ENCODE data around the gene GNA15. TPM values are rescaled to one million over a fixed set of nuclear protein-coding genes. Genes with fewer than 3 reads are reported as not detected.
A peak's percentile ranks its signal among the peaks of the same experiment; 100 is the strongest.
"Not testable (repeated sequence)": the region's sequence is repeated elsewhere in the genome, so short reads cannot be mapped to it uniquely, and the experiment has no call there.

GNA15 gene
- polyA plus RNA-seq = 1 to 10 TPM in 2 of 3 donors, under 1 TPM in 1; 0.86 to 8.5 (median 6.9) TPM

GRCh38 chr19:3135961-3136683 is at the start of gene GNA15:
TSS of gene GNA15 (plus strand) at chr19:3136033. CDS start at chr19:3136451, 418 bp downstream.
- WGBS, 3 donors = 49 to 64% (median 52%) methylated on average over 39 to 40 of the region's 40 CpGs
- H3K27ac ChIP-seq (ENCODE audit: low read depth, low read length) = no peak within 1 kb of the TSS

DNA sequence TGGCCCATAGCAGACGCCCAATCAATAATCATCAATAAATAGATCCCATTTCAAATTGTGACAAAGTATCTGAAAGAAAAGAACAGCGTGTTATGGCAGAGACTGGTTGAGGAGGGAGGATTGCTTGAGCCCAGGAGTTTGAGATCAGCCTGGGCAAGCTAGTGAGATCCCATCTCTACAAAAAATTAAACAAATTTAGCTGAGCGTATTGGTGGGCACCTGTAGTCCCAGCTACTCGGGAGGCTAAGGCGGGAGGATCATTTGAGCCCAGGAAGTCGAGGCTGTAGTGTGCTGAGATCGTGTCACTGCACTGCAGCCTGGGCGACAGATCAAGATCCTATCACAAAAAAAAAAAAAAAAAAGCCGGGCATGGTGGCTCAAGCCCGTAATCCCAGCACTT is 48.1 kb upstream of the GNA15 start:
- 84 to 91% (median 88%) methylated on average over 9 to 10 of the region's 10 CpGs for WGBS, 3 donors
- no peak overlapping the region for H3K27ac ChIP-seq (ENCODE audit: low read depth, low read length)

- WGBS, 3 donors = 69 to 89% (median 78%) methylated on average over 7 of the region's 7 CpGs
- H3K27ac ChIP-seq (ENCODE audit: low read depth, low read length) = not testable (repeated sequence)
Measured at GRCh38 chr19:3089299-3089855, 46.5 kb upstream of the GNA15 start.

- 2 to 3% (median 2%) methylated on average over 27 to 57 of the region's 57 CpGs for WGBS, 3 donors
- no peak overlapping the region for H3K27ac ChIP-seq (ENCODE audit: low read depth, low read length)
Measured at GRCh38 chr19:3094601-3095440, 41.0 kb upstream of the GNA15 start.

DNA sequence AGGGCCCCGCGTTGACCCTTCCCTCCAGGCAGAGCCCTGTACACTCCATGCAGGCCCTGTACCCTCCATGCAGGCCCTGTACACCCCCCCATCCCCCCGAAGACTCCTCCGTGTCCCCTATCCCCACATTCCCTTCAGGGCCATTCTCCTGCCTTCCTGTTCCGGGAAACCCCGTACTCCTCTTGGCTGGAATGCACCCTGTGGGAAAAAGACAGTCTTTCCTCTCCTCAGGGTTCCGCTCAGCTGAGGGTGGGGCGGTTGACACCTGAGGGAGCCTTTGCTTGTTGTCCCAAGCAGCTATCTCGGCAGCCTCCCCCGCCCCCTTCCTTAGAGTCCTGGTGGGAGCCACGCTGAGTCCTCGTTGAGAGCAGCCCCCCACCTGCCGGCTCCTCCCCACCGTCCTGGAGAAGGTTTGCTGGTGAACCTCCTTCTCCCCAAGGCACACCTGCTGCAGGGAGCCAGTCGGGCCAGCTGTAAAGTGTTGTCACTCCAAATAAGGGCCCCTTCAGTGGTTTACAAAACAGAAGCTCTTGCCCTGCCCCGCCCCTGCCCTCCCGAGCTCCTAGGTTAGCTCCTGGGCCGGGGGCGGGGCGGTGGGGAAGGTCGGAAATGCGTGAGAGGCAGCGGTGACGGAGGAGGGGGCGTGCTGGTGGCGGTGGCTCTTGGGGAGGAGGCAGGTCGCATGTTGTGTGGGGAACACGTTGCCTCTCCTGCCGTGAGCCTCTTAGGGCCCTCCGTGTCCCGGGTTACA is 40.2 kb upstream of the GNA15 start:
- WGBS, 3 donors = 3 to 10% (median 9%) methylated on average over 31 of the region's 31 CpGs
- no peak overlapping the region for H3K27ac ChIP-seq (ENCODE audit: low read depth, low read length)

DNA sequence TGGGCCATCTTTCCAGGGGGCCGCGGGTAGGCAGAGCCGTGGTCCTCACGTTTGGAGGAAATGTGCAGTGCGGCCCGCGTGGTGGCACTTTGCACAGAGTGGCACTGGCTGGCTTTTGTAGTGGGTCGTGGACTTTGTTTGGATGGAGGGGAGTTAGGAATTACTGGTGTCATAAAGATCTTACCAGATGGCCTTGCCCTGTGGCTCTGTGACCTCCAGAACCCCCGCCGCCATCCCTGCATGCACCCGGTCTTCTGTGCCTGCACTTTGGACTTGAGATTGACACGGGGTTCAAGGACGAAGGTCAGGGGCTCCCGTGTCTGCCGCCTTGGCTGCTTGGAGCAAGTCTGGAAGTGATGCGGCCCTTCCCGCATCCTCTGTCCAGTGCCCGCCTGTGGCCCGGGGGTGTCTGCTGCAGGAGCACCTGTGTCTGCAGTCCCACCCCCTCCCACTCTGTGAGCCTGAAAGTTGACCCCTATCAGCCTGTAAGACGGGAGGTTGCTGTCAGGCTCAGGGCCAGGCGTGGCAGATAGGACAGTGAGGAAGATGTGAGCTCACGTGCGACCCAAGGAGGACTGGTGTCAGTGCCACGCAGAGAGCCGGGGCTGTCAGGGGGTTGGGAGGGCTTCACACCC is 39.4 kb upstream of the GNA15 start:
- 26 to 49% (median 47%) methylated on average over 25 of the region's 25 CpGs for WGBS, 3 donors
- no peak overlapping the region for H3K27ac ChIP-seq (ENCODE audit: low read depth, low read length)

DNA sequence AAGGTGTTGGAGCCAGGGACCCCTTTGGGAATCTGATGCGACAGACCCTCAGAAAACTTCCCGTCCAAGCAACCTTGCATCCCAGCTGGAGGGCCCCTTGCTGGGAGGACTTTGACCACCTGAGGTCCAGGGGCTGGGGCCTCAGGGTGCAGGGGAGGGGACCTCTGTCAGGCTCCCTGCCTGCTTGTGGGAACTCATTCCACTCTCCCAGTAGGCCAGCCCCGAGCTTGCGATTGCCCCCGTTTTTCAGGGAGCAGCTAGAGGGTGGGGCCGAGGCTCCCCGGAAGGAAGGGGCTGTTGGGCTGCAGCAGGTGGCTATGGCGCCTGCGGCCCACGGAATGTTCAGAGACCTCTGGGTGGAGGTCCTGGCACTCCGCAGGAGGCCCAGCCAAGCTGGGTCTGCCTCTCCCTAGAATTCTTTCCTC is 38.9 kb upstream of the GNA15 start:
- H3K27ac ChIP-seq (ENCODE audit: low read depth, low read length) = no peak overlapping the region
- 25 to 62% (median 55%) methylated on average over 11 of the region's 11 CpGs for WGBS, 3 donors

DNA sequence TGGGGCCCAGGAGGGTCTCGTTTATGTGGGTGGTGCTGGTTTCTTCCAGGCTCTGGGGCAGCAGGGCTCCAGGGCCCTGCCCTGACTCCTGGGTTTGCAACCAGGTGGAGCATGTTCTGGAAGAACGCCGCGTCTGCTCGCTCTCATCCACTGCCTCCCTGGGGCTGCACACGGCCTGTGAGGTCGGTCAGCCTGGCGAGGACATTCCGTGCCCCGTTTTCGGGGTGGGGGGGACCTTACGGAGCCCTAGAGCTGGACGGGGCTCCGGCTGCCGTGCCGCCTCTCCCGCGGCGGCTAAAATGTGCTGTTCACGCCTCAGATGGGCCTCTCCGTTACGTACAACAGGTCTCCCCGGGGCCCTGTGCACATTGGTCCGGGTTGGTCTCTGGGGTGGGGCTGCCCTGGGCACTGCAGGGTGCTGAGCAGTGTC is 38.4 kb upstream of the GNA15 start:
- 31 to 63% (median 57%) methylated on average over 24 of the region's 24 CpGs for WGBS, 3 donors
- no peak overlapping the region for H3K27ac ChIP-seq (ENCODE audit: low read depth, low read length)

- no peak overlapping the region for H3K27ac ChIP-seq (ENCODE audit: low read depth, low read length)
- WGBS, 3 donors = 29 to 53% (median 52%) methylated on average over 18 of the region's 18 CpGs
Measured at GRCh38 chr19:3098141-3098514, 37.7 kb upstream of the GNA15 start.

GRCh38 chr19:3098515-3099346 is 37.1 kb upstream of the GNA15 start:
- 18 to 26% (median 21%) methylated on average over 40 of the region's 40 CpGs for WGBS, 3 donors
- H3K27ac ChIP-seq (ENCODE audit: low read depth, low read length) = peak overlapping the region; percentile 19

DNA sequence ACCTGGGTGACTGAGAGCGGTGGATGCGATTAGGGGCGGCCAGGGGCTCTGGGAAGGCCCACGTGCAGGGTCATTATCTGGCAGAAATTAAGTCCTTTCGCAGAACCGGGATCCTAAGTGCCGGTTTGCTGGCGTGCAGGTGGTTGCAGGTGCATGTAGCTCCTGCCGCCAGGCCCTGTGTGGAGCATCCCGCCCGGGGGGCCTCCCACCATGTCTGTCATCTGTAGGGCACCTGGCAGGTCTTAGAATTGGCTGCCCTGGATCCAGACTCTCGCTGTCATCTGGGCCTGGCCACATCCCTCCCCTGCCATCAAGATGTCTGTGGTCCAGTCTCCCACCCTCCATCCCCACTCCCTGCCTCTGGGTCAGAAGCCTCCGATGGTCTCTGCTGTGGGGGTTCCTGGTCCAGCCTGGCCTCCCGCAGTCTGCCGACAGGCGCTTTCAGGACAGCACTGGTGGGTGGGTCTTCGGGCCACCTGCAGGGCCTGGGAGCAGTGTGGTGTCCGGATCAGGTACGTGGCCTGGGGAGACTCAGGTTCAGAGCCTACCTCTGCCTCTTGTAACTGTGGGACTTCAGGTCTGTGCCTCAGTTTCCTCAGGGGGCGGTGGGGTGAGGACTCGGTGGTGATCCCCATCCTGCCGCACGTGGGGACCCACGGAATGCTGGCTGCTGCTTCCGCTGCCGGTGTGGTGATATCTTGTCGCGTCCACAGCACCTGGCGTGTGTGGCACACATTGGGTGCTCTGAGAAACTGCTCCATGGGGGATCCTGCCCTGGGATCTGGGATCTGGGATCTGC is 36.3 kb upstream of the GNA15 start:
- peak overlapping the region; percentile 19 for H3K27ac ChIP-seq (ENCODE audit: low read depth, low read length)
- WGBS, 3 donors = 83 to 93% (median 90%) methylated on average over 29 of the region's 29 CpGs

DNA sequence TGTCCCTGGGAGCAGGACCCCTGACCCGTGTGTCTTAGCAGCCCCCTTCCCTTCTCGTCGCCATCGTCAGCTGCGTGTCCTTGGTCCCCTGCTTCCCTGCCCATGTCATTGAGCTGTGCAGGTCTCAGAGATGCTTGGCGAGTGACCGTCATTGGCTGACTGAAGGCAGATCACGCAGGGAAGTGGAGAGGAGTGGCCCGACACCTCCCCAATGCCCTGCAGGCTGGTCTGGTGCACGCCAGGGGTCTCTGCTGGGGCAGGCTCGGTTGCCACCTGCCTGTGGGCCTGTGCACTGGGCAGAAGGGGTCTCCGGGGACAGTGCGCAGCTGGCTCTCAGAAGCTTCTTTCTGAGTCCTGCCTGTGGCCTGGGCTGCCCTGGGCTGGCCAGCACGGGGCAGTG is 35.5 kb upstream of the GNA15 start:
- no peak overlapping the region for H3K27ac ChIP-seq (ENCODE audit: low read depth, low read length)
- WGBS, 3 donors = 72 to 83% (median 76%) methylated on average over 14 of the region's 14 CpGs

DNA sequence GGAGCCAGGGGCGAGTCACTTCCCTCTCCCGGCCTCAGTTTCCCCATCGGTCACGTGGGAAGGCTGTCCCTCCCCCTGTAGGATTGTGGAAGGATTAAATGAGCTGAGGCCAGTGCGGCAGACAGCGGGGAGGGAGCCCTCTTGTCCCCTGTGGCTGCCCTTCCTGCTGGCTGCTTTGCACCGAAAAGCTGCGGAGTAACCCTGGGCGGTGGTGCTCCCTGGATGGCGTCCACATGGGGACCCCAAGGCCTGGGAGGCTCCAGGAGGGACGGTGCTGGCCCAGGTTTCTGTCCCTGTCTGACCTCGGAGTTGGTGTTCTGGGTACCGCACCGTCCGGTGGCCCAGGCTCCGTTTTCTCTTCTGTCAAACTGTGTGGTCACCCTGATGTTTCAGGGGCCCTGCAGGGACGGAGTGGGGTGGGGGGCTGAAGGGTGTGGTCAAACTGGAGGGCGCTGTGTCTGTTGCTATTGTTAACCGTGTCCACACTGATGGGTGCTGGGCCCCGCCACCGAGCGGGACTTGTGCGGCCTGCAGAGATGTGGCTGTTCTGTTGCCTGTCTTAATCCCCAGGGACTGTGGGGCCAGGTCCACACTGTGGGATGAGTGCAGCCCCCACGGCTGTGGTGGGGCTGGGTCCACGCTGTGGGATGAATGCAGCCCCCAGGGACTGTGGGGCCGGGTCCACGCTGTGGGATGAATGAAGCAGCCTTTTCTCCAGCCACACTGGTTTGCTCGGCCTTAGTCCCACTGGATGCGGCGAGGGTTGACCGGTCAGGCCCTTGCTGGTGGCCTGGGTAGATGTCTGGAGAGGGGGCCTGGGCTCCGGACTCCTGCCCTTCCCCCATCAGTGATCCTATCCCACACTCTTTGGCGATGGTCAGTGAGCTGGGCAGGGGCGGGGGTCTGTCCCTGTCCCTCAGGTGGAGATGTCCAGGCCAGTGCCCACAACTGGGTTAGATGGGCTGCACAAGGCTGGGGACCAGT is 34.8 kb upstream of the GNA15 start:
- 70 to 75% (median 74%) methylated on average over 32 to 33 of the region's 34 CpGs for WGBS, 3 donors
- H3K27ac ChIP-seq (ENCODE audit: low read depth, low read length) = no peak overlapping the region

DNA sequence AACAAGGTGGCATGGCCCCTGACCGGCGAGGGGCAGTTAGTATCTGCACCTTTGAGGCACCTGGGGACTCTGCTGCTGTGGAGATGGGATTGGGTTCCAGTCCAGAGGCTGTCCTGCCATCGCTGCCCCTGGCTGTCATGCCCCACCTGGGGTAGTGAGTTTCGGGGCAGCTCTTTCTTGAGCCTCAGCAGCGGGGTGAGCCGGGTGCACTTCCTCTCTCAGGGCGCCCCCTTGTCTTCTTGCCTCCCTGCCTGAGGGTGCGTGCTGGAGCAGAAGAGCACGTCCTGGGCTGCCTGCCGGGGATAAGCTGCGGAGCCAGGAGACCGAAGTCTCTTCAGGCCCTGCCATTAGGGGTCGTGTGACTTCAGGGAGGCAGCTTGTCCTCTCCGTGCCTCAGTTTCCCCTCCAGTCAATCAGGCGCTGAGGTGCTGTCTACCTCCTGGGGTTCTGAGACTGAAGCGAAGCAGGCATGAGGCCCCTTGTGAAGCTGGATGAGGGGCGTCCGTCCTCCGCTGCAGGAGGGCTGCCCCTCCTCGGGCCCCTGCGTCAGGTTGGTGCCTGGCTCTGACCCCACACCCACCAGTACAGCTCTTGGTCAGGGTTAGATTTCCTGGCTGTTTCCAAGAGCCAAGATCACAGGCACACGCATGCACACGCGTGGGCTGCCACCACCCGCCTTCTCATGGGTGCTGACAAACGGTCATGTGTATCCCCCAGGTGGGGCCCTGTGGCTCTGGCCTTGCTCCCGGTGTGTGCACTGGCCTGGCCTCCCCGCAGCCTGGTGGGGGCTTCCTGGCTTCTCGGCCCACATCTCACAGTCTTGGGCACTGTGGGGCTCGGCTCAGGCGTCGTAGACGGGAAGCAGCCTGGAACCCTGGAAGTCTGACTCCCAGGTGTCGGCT is 33.3 kb upstream of the GNA15 start:
- H3K27ac ChIP-seq (ENCODE audit: low read depth, low read length) = no peak overlapping the region
- 83 to 91% (median 91%) methylated on average over 34 of the region's 34 CpGs for WGBS, 3 donors

GRCh38 chr19:3104708-3104983 is 31.2 kb upstream of the GNA15 start:
- WGBS, 3 donors = 63 to 77% (median 67%) methylated on average over 10 of the region's 10 CpGs
- no peak overlapping the region for H3K27ac ChIP-seq (ENCODE audit: low read depth, low read length)

All from adipose tissue (tissue), 3 donors.